Thyroid gland (tissue), 4 donors: ENCODE data around the gene SLC31A2. TPM values are rescaled to one million over a fixed set of nuclear protein-coding genes. Genes with fewer than 3 reads are reported as not detected.
A peak's percentile ranks its signal among the peaks of the same experiment; 100 is the strongest.

Source experiments
- DNase-seq, 2 donors: peaks; one replicate each; pipeline ENCODE4 v3.0.0-alpha.2; 2019
- H3K27ac ChIP-seq, 3 donors: fragments of 200-600 bp; sonication (generic); 1 replicate in 2 of 3; 2 replicates in 1 of 3; pipeline ENCODE4 v1.5.1; 2016 to 2019; ENCODE audit warnings: mild to moderate bottlenecking in 1 of 3, moderate library complexity in 1 of 3
- H3K27me3 ChIP-seq: fragments of 200-600 bp; sonication (generic); one replicate; pipeline ENCODE4 v1.5.1; 2019
- H3K36me3 ChIP-seq, 2 donors: fragments of 200-600 bp; sonication (generic); one replicate each; pipeline ENCODE4 v1.5.1; 2016 to 2019
- H3K4me1 ChIP-seq, 2 donors: fragments of 200-600 bp; sonication (generic); one replicate each; pipeline ENCODE4 v1.5.1; 2017 to 2019
- H3K4me3 ChIP-seq, 3 donors: fragments of 200-600 bp; sonication (generic); replicated peaks in 1 of 3; 1 replicate in 2 of 3; 2 replicates in 1 of 3; pipeline ENCODE4 v1.5.1; 2016; ENCODE audit warnings: mild to moderate bottlenecking in 1 of 3
- H3K9me3 ChIP-seq: fragments of 200-600 bp; sonication (generic); one replicate; pipeline ENCODE4 v1.5.1; 2017
- CTCF ChIP-seq, 6 experiments: fragments of 200-600 bp in 3 of 6; fragments of 450-650 bp in 3 of 6; sonication (generic) in 3 of 6; IDR thresholded peaks; one replicate each; pipeline ENCODE4 v1.5.1; 2016 to 2019; ENCODE audit warnings: antibody characterized with exemption in 6 of 6, mild to moderate bottlenecking in 2 of 6, inconsistent platforms in 1 of 6, moderate library complexity in 1 of 6
- POLR2A ChIP-seq, 2 donors: fragments of 450-650 bp; IDR thresholded peaks; one replicate each; pipeline ENCODE4 v1.6.1; 2017; ENCODE audit warnings: antibody characterized with exemption in 2 of 2, mild to moderate bottlenecking in 2 of 2, moderate library complexity in 1 of 2
- WGBS, 2 donors: methylation state at CpG; one replicate each; pipeline ENCODE4 v1.1.5; 2017; 5-methylcytosine and 5-hydroxymethylcytosine counted together
- intact Hi-C: fragments of 100-400 bp; cut with DNase I; formaldehyde crosslinking; loops from one replicate; pipeline ENCODE4 v1.15.1; 2023
- total RNA-seq, 4 donors: library from RNA; depleted of rRNA; stranded (reverse); fragments of >200 nt; gene quantifications; one replicate each; pipeline ENCODE4 v1.2.3, GENCODE V29; 2016

The SLC31A2 gene
- total RNA-seq, 4 donors from 2014 or later = 12.4 to 27.5 (median 18.3) TPM

GRCh38 chr9:113158446-113158845 lies 7.6 kb downstream of the SLC31A2 start:
- intact Hi-C loops = no loop called here
- WGBS, 2 donors = 91 to 96% methylated on average over 5 of the region's 5 CpGs
- TF ChIP-seq CTCF (IDR thresholded peaks at IDR 0.05) (no peak), POLR2A (IDR thresholded peaks at IDR 0.05) (no peak)
- H3K27me3 ChIP-seq = no peaks in the 10 kb centered on the region
- peaks cover 29 to 32% of the 10 kb centered on the region in 2 donors for H3K36me3 ChIP-seq
- peaks cover 0 to 6% of the 10 kb centered on the region in 2 donors for H3K4me1 ChIP-seq
- no peak for DNase-seq
- H3K9me3 ChIP-seq = no peaks in the 10 kb centered on the region
- no peak overlapping the region for H3K27ac ChIP-seq
- H3K4me3 ChIP-seq = no peak overlapping the region

GRCh38 chr9:113160571-113160970 lies 9.8 kb downstream of the SLC31A2 start:
- Histone ChIP-seq H3K36me3 (peaks cover 35 to 48% of the 10 kb centered on the region in 2 donors), H3K4me3 (no peak overlapping the region), H3K4me1 (no peaks in the 10 kb centered on the region), H3K9me3 (no peaks in the 10 kb centered on the region), H3K27ac (no peak overlapping the region), H3K27me3 (no peaks in the 10 kb centered on the region)
- intact Hi-C loops = no loop called here
- DNase-seq = no peak
- WGBS, 2 donors = 46 to 53% methylated on average over 3 of the region's 3 CpGs
- no peak for TF ChIP-seq POLR2A (IDR thresholded peaks at IDR 0.05)
- no peak for TF ChIP-seq CTCF (IDR thresholded peaks at IDR 0.05)

GRCh38 chr9:113163001-113163400 lies 12.2 kb downstream of the SLC31A2 start:
- DNase-seq = no peak
- Histone ChIP-seq H3K9me3 (no peaks in the 10 kb centered on the region), H3K4me1 (no peaks in the 10 kb centered on the region), H3K27ac (no peak overlapping the region), H3K36me3 (peaks cover 58 to 72% of the 10 kb centered on the region in 2 donors), H3K4me3 (no peak overlapping the region), H3K27me3 (no peaks in the 10 kb centered on the region)
- intact Hi-C loops = no loop called here
- TF ChIP-seq CTCF (IDR thresholded peaks at IDR 0.05) = no peak
- WGBS, 2 donors = 61 to 65% methylated on average over 3 of the region's 3 CpGs

- intact Hi-C loops = no loop called here
- Histone ChIP-seq H3K4me1 (no peaks in the 10 kb centered on the region), H3K36me3 (peaks cover 67 to 79% of the 10 kb centered on the region in 2 donors), H3K4me3 (no peak overlapping the region), H3K27ac (no peak overlapping the region), H3K9me3 (no peaks in the 10 kb centered on the region), H3K27me3 (no peaks in the 10 kb centered on the region)
- peak; percentile 20 to 30 for DNase-seq
- TF ChIP-seq POLR2A (IDR thresholded peaks at IDR 0.05) (no peak), CTCF (IDR thresholded peaks at IDR 0.05) (no peak)
- WGBS, 2 donors = 76 to 84% methylated on average over 4 of the region's 4 CpGs
These were observed 13.9 kb downstream of the SLC31A2 start for GRCh38 chr9:113164536-113165300.

- Histone ChIP-seq H3K27ac (no peak overlapping the region), H3K9me3 (no peaks in the 10 kb centered on the region), H3K27me3 (no peaks in the 10 kb centered on the region), H3K4me1 (no peaks in the 10 kb centered on the region), H3K36me3 (peaks cover 75 to 90% of the 10 kb centered on the region in 2 donors), H3K4me3 (no peak overlapping the region)
- WGBS, 2 donors = 94% methylated on average over 4 of the region's 4 CpGs
- no peak for TF ChIP-seq POLR2A (IDR thresholded peaks at IDR 0.05)
- TF ChIP-seq CTCF (IDR thresholded peaks at IDR 0.05) = no peak
- no peak for DNase-seq
- intact Hi-C loops = no loop called here
These were observed 15.2 kb downstream of the SLC31A2 start for GRCh38 chr9:113166039-113166438.
